Endodermal cell (in vitro differentiated cells): ENCODE results near the gene BCORL1. TPM values are rescaled to one million over a fixed set of nuclear protein-coding genes. Genes with fewer than 3 reads are reported as not detected.

Experiments
- DNase-seq: peaks from one replicate; pipeline ENCODE4 v3.0.0-alpha.2; 2017
- H3K27ac ChIP-seq: 2 replicates; pipeline ENCODE4 v1.5.1; 2013; ENCODE audit warnings: mild to moderate bottlenecking, low read depth, low read length, moderate library complexity
- H3K27me3 ChIP-seq: 2 replicates; pipeline ENCODE4 v1.6.1; 2013; ENCODE audit warnings: mild to moderate bottlenecking, low read length, moderate library complexity; ENCODE audit not compliant: insufficient read depth, control insufficient read depth, poor library complexity, severe bottlenecking
- H3K36me3 ChIP-seq: 2 replicates; pipeline ENCODE4 v1.7.0; 2013; ENCODE audit warnings: mild to moderate bottlenecking, low read length, moderate library complexity; ENCODE audit not compliant: control insufficient read depth, insufficient read depth
- H3K4me1 ChIP-seq: one replicate; pipeline ENCODE4 v1.7.0; 2013; ENCODE audit warnings: low read length; ENCODE audit not compliant: control insufficient read depth, insufficient read depth
- H3K4me3 ChIP-seq: 2 replicates; pipeline ENCODE4 v1.5.1; 2013; ENCODE audit warnings: mild to moderate bottlenecking, low read length, moderate library complexity
- H3K9ac ChIP-seq: 2 replicates; pipeline ENCODE4 v1.6.1; 2013; ENCODE audit warnings: mild to moderate bottlenecking, low read length, moderate library complexity; ENCODE audit not compliant: poor library complexity, severe bottlenecking; ENCODE audit errors: extremely low read depth
- H3K9me3 ChIP-seq: 2 replicates; pipeline ENCODE4 v1.6.1; 2013; ENCODE audit warnings: mild to moderate bottlenecking, low read length, moderate library complexity; ENCODE audit not compliant: control insufficient read depth
- H3K27ac Mint-ChIP-seq: 2 replicates; pipeline ENCODE4 v1.8.0; 2020; ENCODE audit warnings: mixed read lengths
- H3K27me3 Mint-ChIP-seq: 2 replicates; pipeline ENCODE4 v1.8.0; 2021; ENCODE audit warnings: mild to moderate bottlenecking, mixed read lengths; ENCODE audit not compliant: insufficient read depth
- H3K36me3 Mint-ChIP-seq: 2 replicates; pipeline ENCODE4 v1.8.0; 2020; ENCODE audit warnings: low read depth, mixed read lengths
- H3K4me1 Mint-ChIP-seq: 2 replicates; pipeline ENCODE4 v1.8.0; 2020; ENCODE audit warnings: mixed read lengths
- H3K4me3 Mint-ChIP-seq: 2 replicates; pipeline ENCODE4 v1.8.0; 2020; ENCODE audit warnings: mild to moderate bottlenecking, moderate library complexity, mixed read lengths
- H3K9me3 Mint-ChIP-seq: 2 replicates; pipeline ENCODE4 v1.8.0; 2020; ENCODE audit warnings: mild to moderate bottlenecking, mixed read lengths
- WGBS, 2 experiments: methylation state at CpG; one replicate each; pipeline versions ENCODE4 v1.1.5 to v1.1.7; 2013; ENCODE audit warnings: missing lambda C conversion rate in 2 of 2, mixed read lengths in 1 of 2; ENCODE audit not compliant: insufficient coverage in 1 of 2, insufficient read length in 1 of 2; 5-methylcytosine and 5-hydroxymethylcytosine counted together
- total RNA-seq, 2 donors: library from RNA; stranded (reverse); fragmentation: NEBNext Ultra II Directional in 1 of 2; extraction: Animal tissue kit (Norgen Biotek cat#: 25700) in 1 of 2; gene quantifications; 2 replicates in 1 of 2; 3 replicates in 1 of 2; pipeline ENCODE4 v1.2.1, GENCODE V29; 2021
- TF ChIP-seq, protein P1 (sequence below): fragments of 200-600 bp; sonication (generic); conservative IDR thresholded peaks from 2 replicates; pipeline ENCODE4 v1.5.0; 2021; ENCODE audit warnings: antibody characterized with exemption, mild to moderate bottlenecking

The BCORL1 gene
- total RNA-seq, 2 donors from 2014 or later, result 24.5 to 29.9 TPM

GRCh38 chrX:130009658-130010223 lies 27.3 kb downstream of the BCORL1 start:
- no peaks in the 10 kb centered on the region for H3K27me3 Mint-ChIP-seq
- Histone ChIP-seq H3K36me3 (no peaks in the 10 kb centered on the region), H3K27me3 (no peaks in the 10 kb centered on the region), H3K4me1 (no peaks in the 10 kb centered on the region), H3K27ac (no peak overlapping the region), H3K9ac (no peak overlapping the region), H3K9me3 (no peaks in the 10 kb centered on the region), H3K4me3 (no peak overlapping the region)
- H3K4me3 Mint-ChIP-seq, result no peak overlapping the region
- no peak overlapping the region for H3K27ac Mint-ChIP-seq
- peaks cover 40% of the 10 kb centered on the region for H3K36me3 Mint-ChIP-seq
- peaks cover 54% of the 10 kb centered on the region for H3K9me3 Mint-ChIP-seq
- DNase-seq, result no peak
- 86 to 91% methylated on average over 7 to 10 of the region's 10 CpGs for WGBS, 2 experiments
- peaks cover 4% of the 10 kb centered on the region for H3K4me1 Mint-ChIP-seq
- TF ChIP-seq, protein P1, sequence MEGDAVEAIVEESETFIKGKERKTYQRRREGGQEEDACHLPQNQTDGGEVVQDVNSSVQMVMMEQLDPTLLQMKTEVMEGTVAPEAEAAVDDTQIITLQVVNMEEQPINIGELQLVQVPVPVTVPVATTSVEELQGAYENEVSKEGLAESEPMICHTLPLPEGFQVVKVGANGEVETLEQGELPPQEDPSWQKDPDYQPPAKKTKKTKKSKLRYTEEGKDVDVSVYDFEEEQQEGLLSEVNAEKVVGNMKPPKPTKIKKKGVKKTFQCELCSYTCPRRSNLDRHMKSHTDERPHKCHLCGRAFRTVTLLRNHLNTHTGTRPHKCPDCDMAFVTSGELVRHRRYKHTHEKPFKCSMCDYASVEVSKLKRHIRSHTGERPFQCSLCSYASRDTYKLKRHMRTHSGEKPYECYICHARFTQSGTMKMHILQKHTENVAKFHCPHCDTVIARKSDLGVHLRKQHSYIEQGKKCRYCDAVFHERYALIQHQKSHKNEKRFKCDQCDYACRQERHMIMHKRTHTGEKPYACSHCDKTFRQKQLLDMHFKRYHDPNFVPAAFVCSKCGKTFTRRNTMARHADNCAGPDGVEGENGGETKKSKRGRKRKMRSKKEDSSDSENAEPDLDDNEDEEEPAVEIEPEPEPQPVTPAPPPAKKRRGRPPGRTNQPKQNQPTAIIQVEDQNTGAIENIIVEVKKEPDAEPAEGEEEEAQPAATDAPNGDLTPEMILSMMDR, result no peak

DNA sequence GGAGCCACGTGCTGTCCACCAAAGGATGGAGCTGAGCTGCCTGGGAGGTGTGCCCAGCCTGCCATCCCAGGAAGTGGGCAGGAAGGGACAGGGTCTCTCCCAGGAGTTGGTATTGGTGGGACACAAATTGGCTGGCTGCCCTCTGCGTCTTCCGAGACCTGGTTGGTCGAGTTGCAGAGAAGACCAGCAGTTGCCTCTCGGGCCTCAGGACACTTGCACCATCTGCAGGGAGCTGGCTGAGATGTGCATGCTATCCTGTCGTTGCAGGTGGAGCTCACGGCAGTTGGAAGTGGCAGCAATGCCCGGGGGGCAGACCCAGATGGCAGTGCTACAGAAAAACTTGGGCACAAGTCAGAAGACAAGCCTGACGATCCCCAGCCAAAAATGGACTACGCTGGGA lies 30.2 kb downstream of the BCORL1 start:
- Mint-ChIP-seq H3K9me3 (peaks cover 54% of the 10 kb centered on the region), H3K27me3 (no peaks in the 10 kb centered on the region)

DNA sequence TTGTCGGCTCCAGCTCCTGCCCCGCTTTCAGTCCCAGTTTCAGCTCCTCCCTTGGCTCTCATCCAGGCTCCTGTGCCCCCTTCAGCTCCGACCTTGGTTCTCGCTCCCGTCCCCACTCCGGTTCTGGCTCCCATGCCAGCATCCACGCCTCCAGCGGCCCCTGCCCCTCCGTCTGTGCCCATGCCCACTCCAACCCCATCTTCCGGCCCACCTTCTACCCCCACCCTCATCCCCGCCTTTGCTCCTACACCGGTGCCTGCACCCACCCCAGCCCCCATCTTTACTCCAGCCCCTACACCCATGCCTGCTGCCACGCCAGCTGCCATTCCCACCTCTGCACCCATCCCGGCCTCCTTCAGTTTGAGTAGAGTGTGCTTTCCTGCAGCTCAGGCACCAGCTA lies 31.2 kb downstream of the BCORL1 start:
- Mint-ChIP-seq H3K9me3 (peaks cover 52% of the 10 kb centered on the region), H3K36me3 (peaks cover 31% of the 10 kb centered on the region), H3K4me3 (no peak overlapping the region), H3K4me1 (no peaks in the 10 kb centered on the region), H3K27me3 (no peaks in the 10 kb centered on the region), H3K27ac (no peak overlapping the region)
- Histone ChIP-seq H3K9ac (no peak overlapping the region), H3K27ac (no peak overlapping the region), H3K36me3 (no peaks in the 10 kb centered on the region), H3K9me3 (no peaks in the 10 kb centered on the region), H3K27me3 (no peaks in the 10 kb centered on the region), H3K4me1 (no peaks in the 10 kb centered on the region), H3K4me3 (no peak overlapping the region)
- no peak for DNase-seq
- TF ChIP-seq, protein P1, result no peak
- 91% methylated on average over 12 of the region's 14 CpGs; no CpG with 5 or more reads in 1 of the 2 experiments for whole genome bisulfite sequencing, 2 experiments

More for the DNA sequence above, 30.2 kb downstream of the BCORL1 start:
- no peak overlapping the region for H3K27ac ChIP-seq
- no peaks in the 10 kb centered on the region for H3K4me1 ChIP-seq
- no peaks in the 10 kb centered on the region for H3K36me3 ChIP-seq
- Mint-ChIP-seq H3K27ac (no peak overlapping the region), H3K36me3 (peaks cover 30% of the 10 kb centered on the region), H3K4me3 (no peak overlapping the region), H3K4me1 (no peaks in the 10 kb centered on the region)
- no peak overlapping the region for H3K4me3 ChIP-seq
- no peak overlapping the region for H3K9ac ChIP-seq
- TF ChIP-seq, protein P1, result no peak
- WGBS, 2 experiments, result 73 to 93% methylated on average over 2 to 10 of the region's 10 CpGs
- H3K9me3 ChIP-seq, result no peaks in the 10 kb centered on the region
- no peak for DNase-seq
- H3K27me3 ChIP-seq, result no peaks in the 10 kb centered on the region
